Stimulated activated CD4-positive, alpha-beta T cell treated with anti-CD3 and anti-CD28 coated beads, Interleukin-15, amount 100 ng/mL, for 1 hour (primary cell): ENCODE results near the gene CKS1B.

Experiments used
- DNase-seq, 2 donors: peaks; one replicate each; pipeline ENCODE4 v3.0.0-alpha.2; 2020; ENCODE audit warnings: low read depth in 1 of 2, low spot score in 1 of 2

CKS1B gene

GRCh38 chr1:154945962-154946850, 28.3 kb upstream of the CKS1B start:
- no peak for DNase-seq

DNA sequence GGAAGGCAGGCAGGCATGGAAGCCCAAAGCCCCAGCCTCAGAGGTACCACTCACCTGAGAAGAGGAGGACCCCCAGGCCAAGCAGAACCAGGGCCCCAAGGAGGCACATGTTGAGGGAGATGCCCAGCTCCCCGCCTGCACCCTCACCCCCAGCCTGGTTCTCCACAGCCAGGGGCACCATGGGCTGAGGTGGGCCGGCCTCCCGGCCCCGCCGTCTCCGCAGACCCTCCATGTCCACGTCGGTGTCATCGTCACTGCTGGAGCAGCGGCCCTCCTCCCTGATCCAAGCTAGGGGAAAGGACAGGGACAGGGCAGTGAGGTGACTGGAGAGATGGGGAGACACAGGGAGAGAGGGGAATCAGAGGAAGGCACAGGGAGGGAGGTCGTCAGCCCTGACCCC, 26.4 kb upstream of the CKS1B start:
- DNase-seq = no peak

- peak in 1 of 2 donors; percentile 57 for DNase-seq
These were observed 22.4 kb upstream of the CKS1B start for GRCh38 chr1:154951901-154952657.

DNA sequence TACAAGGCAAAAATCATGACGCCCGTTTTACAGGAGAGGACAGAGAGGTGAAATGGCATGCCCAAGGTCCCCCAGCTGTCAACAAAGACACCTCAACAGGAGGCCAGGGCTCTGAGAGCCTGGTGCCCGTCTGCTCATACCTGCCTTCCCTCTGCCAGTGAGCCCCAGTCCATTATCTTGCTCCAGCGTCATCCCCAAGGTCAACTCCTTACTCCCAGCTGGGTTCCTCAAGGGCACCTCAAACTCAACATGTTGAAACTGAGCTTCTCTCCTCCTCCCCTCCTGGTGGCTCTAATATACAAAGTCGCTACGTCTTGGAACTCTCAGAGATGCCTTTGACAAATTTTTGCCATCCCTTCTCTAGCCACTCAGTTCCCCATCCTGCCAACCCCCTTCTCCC, 21.8 kb upstream of the CKS1B start:
- DNase-seq = no peak

- DNase-seq = no peak
These were observed 20.9 kb upstream of the CKS1B start for GRCh38 chr1:154953611-154954038.

DNA sequence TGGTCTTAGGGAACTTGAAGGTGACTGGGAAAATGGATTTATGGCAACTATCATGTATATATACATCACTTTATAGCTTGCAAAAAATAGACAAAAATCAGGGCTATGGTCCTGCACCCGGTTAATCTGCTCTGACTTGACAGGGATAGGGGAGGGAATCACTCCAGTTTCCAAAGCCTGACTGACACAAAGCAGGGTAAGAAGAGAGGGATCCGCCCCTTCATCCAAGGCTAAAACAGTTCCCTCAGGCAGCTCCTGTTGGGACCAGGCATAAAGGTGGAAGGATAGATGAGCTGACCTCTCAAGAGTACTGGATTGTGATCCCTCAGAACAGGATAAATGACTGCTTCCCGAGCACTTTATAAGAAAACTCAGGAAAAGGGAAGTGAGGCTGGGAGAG, 19.9 kb upstream of the CKS1B start:
- no peak for DNase-seq

- DNase-seq = peak; percentile 42 to 80
These were observed 19.3 kb upstream of the CKS1B start for GRCh38 chr1:154955039-154955717.

GRCh38 chr1:154955718-154956543, 18.6 kb upstream of the CKS1B start, which contains the start of gene PBXIP1:
Gene PBXIP1 (minus strand): TSS chr1:154956099. CDS start chr1:154953721, 2,378 bp downstream.
- DNase-seq = peak in 1 of 2 donors; percentile 64

- no peak for DNase-seq
These were observed 17.9 kb upstream of the CKS1B start for GRCh38 chr1:154956544-154956941.

DNA sequence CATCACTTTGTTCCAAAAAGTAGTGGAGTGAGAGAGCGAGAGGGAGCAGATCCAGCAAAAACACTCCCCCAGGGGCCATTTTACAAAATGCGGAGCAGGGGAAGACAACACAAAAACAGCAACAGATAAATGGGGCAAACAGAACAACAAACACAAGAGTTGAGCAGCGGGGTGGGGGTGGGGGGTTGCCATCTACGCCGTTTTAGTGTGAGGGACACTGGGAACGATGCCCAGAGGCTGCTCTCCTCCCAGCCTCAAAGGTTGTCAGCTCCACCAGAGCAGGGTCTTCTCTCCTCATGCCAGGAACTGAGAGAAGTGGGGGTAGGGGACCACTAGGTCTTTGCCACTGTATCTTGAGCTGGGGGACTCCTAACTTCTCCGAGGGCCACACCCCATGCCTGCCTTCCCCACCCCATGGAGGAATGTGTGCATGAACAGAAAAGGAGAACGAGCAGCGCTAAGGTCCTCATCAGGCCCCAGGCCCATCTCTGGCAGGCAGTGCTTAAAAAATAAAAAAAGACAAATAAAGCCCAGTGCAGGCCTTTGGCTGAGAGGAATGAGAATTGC, 17.3 kb upstream of the CKS1B start:
- no peak for DNase-seq

- DNase-seq = no peak
These were observed 16.4 kb upstream of the CKS1B start for GRCh38 chr1:154958036-154958435.

DNA sequence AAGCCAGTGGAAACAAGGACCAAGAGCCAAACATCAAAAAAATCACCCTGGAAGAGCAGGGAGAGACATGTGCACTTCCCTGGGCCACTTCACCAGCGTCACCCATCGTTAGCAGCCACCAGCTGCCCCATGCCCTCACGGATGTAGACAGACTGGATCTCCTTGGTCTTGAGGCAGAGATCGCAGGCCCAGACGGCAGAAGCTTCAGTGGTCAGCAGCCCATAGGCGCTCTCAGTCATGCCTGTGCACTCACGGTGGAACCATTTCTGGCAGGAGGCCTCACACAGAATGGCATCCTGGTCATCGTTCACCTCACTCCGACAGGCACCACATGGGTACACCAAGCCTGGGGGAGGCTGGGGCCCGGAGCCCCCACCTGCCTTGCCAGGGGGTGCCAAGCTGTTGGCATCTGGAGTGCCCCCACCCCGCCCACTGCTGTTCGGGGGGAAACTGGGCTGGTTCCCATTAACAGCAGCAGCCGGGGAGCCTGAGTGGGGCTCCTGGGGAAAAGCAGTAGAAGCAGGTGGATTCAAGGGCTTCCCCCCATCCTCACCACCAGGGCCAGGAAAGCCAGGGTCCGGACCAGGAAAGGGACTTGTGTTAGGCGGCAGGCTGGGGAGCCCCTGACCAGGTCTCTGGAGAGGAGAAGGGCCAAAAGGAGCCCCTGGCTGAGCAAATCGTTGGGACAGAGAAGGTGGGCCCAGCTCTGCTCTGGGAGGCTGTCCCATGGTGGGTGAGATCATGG, 15.6 kb upstream of the CKS1B start:
- DNase-seq = no peak

DNA sequence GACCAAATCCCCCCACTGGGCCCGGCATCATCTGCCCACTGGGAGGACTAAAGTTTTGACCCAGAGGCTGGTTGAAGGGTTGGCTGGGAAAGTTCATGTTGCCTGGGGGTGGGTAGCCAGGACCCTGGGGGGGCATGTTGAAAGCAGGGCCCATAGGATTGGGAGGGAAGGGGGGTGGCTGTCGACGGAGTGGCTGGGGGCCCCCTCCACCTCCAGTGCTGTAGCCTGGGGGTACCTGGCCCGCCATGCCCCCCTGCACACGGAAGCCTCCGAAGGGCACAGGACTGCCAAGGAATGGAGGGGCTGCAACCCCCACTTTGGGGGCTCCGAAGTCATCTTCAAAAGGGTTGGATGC, 15.1 kb upstream of the CKS1B start:
- DNase-seq = no peak

DNA sequence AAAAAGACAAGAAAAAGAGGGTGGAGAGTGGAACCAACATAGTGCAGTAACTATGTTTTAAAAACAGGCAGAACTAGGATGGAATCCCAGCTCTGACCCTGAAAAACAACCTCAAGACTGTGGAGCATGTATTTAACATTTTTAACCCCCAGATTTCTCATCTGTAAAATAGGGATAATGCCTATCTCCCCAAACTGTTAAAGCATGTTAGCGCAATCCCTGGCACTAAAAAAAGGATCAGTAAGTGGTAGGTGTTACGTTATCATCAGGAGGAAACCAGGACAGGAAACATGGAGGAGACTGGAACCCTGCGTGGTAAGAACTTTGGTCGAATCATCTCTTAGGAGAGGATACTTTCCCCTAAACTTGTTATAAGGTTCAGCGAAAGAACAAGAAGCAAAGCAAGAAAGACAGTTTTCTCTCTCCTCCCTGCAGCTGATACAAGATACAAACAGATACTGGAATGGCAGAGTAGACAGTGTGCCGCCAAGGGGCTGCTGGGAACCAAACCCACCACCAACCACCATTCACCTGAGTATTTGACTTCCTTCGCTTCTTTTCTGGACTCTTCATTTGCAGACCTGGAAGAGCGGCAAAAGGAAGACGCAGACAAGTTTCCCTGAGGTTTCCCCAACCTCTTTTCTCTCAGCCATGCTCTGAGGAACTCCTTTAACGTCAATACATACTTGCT, 13.9 kb upstream of the CKS1B start:
- DNase-seq = no peak

- peak; percentile 60 to 74 for DNase-seq
These were observed 13.0 kb upstream of the CKS1B start, which contains the start of gene PYGO2 for GRCh38 chr1:154961207-154962155. Gene PYGO2 (minus strand): TSS chr1:154961782. CDS start chr1:154961576, 206 bp downstream.

DNA sequence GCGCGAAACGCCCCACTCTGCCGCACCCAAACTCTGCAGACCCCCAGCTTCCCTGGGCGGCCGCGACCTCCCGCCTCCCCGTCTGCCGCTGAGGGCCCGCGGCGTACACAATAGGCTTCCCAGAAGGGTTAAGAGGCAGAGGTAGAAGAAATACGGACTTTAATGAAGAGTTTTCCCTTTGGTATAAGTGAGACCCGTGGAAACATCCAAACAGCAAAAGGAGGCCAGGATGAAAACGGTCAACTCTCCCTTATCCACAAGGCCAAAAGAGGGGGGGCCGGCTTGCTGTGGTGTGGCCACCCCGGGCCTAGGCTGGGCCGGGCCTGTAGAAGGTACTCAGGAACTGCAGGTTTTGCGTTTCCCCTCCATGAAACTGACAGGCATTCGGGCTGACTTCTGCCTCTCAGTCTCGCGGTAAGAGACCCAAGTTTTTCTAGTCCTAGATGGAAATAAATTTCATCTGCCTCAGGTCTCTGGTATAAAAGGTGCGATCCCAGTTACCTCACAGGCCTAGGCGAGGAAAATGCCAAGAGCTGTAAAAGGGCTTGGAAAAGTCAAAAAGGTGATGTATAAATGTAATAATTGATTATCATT, 12.2 kb upstream of the CKS1B start:
- no peak for DNase-seq

DNA sequence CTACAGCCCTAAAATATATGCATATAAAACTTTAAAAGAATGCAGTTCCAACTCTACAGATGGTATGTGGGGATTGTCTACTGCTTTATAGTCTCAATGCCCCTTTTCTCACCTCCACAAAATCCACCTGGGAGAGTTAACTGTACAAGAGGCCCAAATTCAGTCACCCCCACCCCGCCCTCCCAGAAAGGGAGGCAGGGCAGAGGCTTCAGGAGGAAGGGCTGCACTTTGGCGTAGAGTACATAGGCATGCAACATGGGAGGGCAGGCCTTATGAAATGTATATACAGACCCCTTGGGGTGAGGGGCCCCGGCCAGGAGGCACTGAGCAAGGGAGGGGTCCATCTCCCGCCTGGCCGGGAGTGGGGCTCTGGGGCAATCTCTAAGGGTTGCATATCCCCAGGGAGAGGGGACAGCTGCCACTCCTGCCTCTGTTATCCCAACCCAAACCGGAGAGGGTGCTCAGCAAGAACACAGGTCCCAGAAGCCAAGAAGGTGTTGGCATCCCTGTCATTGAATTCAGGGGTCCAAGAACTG, 11.6 kb upstream of the CKS1B start:
- DNase-seq = no peak
